ENCODE data around the gene PNP. TPM values are rescaled to one million over a fixed set of nuclear protein-coding genes. Genes with fewer than 3 reads are reported as not detected.
"Not testable (repeated sequence)": the region's sequence is repeated elsewhere in the genome, so short reads cannot be mapped to it uniquely, and the experiment has no call there.

The PNP gene
- total and polyA plus RNA-seq, 4 donors, result 15.5 to 119 (median 37.0) TPM

DNA sequence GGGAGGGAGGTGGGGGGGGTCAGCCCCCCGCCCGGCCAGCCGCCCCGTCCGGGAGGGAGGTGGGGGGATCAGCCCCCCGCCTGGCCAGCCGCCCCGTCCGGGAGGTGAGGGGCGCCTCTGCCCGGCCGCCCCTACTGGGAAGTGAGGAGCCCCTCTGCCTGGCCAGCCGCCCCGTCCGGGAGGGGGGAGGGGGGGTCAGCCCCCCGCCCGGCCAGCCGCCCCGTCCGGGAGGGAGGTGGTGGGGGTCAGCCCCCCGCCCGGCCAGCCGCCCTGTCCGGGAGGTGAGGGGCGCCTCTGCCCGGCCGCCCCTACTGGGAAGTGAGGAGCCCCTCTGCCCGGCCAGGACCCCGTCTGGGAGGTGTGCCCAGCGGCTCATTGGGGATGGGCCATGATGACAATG lies 37.5 kb downstream of the PNP start:
- not testable (repeated sequence) for H3K4me3 ChIP-seq; H3K36me3 ChIP-seq (ENCODE audit: control insufficient read depth in 4 of 4, insufficient read depth in 4 of 4, low read length in 4 of 4); H3K9me3 ChIP-seq (ENCODE audit: control insufficient read depth in 4 of 4, insufficient read depth in 3 of 4, low read length in 3 of 4); H3K9ac ChIP-seq (ENCODE audit: insufficient read depth in 1 of 2, low read length in 2 of 2); H3K4me1 ChIP-seq (ENCODE audit: control insufficient read depth in 5 of 5, insufficient read depth in 5 of 5, low read length in 5 of 5); DNase-seq; ATAC-seq (ENCODE audit: insufficient read depth, low FRiP score); H3K27me3 ChIP-seq (ENCODE audit: control insufficient read depth in 3 of 3, insufficient read depth in 3 of 3, low read length in 2 of 3); H3K27ac ChIP-seq (ENCODE audit: low read depth in 1 of 2, low read length in 1 of 2)
- no CpG with 5 or more reads among the region's 30 CpGs for WGBS, 2 donors

DNA sequence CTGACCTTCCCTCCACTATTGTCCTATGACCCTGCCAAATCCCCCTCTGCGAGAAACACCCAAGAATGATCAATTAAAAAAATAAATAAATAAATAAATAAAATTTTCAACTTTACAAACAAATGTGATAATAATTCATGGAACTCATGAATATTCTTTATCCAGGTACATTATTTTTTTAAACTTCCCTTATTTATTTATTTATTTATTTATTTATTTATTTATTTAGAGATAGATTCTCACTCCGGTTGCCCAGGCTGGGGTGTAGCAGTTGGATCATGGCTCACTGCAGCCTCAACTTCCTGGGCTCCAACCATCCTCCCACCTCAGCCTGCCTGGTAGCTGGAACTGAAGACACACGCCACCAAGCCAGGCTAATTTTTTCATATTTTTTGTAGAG lies 38.3 kb downstream of the PNP start:
- H3K9me3 ChIP-seq (ENCODE audit: control insufficient read depth in 4 of 4, insufficient read depth in 3 of 4, low read length in 3 of 4); DNase-seq; H3K4me3 ChIP-seq; H3K36me3 ChIP-seq (ENCODE audit: control insufficient read depth in 4 of 4, insufficient read depth in 4 of 4, low read length in 4 of 4); ATAC-seq (ENCODE audit: insufficient read depth, low FRiP score); H3K4me1 ChIP-seq (ENCODE audit: control insufficient read depth in 5 of 5, insufficient read depth in 5 of 5, low read length in 5 of 5); H3K9ac ChIP-seq (ENCODE audit: insufficient read depth in 1 of 2, low read length in 2 of 2); H3K27me3 ChIP-seq (ENCODE audit: control insufficient read depth in 3 of 3, insufficient read depth in 3 of 3, low read length in 2 of 3); H3K27ac ChIP-seq (ENCODE audit: low read depth in 1 of 2, low read length in 1 of 2): not testable (repeated sequence)
- 88 to 92% methylated on average over 2 to 3 of the region's 3 CpGs for WGBS, 2 donors

DNA sequence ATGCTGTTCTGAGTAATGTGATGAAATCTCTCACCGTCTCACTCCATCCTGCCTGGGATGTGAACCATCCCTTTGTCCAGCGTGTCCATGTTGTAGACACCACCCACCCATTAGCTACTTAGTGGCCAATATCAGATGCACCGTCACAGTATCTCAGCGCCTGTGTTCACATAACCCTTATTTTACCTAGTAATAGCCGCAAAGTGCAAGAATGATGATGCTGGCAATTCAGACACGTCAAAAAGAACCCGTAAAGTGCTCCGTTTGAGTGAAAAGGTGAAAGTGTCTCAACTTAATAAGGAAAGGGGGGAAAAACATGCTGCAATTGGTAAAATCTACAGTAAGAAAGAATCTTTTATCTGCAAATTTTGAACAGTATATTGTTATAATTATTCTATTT lies 39.2 kb downstream of the PNP start:
- ATAC-seq (ENCODE audit: insufficient read depth, low FRiP score) (no peak), DNase-seq (no peak)
- Histone ChIP-seq H3K4me3 (no peak overlapping the region), H3K9ac (ENCODE audit: insufficient read depth in 1 of 2, low read length in 2 of 2) (no peak overlapping the region), H3K27ac (ENCODE audit: low read depth in 1 of 2, low read length in 1 of 2) (no peak overlapping the region), H3K27me3 (ENCODE audit: control insufficient read depth in 3 of 3, insufficient read depth in 3 of 3, low read length in 2 of 3) (no peaks in the 10 kb centered on the region), H3K9me3 (ENCODE audit: control insufficient read depth in 4 of 4, insufficient read depth in 3 of 4, low read length in 3 of 4) (no peaks in the 10 kb centered on the region), H3K4me1 (ENCODE audit: control insufficient read depth in 5 of 5, insufficient read depth in 5 of 5, low read length in 5 of 5) (peaks cover 0 to 2% (median 0%) of the 10 kb centered on the region in 5 donors), H3K36me3 (ENCODE audit: control insufficient read depth in 4 of 4, insufficient read depth in 4 of 4, low read length in 4 of 4) (no peaks in the 10 kb centered on the region)
- TF ChIP-seq, protein P1, sequence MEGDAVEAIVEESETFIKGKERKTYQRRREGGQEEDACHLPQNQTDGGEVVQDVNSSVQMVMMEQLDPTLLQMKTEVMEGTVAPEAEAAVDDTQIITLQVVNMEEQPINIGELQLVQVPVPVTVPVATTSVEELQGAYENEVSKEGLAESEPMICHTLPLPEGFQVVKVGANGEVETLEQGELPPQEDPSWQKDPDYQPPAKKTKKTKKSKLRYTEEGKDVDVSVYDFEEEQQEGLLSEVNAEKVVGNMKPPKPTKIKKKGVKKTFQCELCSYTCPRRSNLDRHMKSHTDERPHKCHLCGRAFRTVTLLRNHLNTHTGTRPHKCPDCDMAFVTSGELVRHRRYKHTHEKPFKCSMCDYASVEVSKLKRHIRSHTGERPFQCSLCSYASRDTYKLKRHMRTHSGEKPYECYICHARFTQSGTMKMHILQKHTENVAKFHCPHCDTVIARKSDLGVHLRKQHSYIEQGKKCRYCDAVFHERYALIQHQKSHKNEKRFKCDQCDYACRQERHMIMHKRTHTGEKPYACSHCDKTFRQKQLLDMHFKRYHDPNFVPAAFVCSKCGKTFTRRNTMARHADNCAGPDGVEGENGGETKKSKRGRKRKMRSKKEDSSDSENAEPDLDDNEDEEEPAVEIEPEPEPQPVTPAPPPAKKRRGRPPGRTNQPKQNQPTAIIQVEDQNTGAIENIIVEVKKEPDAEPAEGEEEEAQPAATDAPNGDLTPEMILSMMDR (IDR thresholded peaks at IDR 0.05; ENCODE audit: control extremely low read depth, extremely low read depth), result no peak
- WGBS, 2 donors, result 94 to 95% methylated on average over 8 of the region's 8 CpGs

DNA sequence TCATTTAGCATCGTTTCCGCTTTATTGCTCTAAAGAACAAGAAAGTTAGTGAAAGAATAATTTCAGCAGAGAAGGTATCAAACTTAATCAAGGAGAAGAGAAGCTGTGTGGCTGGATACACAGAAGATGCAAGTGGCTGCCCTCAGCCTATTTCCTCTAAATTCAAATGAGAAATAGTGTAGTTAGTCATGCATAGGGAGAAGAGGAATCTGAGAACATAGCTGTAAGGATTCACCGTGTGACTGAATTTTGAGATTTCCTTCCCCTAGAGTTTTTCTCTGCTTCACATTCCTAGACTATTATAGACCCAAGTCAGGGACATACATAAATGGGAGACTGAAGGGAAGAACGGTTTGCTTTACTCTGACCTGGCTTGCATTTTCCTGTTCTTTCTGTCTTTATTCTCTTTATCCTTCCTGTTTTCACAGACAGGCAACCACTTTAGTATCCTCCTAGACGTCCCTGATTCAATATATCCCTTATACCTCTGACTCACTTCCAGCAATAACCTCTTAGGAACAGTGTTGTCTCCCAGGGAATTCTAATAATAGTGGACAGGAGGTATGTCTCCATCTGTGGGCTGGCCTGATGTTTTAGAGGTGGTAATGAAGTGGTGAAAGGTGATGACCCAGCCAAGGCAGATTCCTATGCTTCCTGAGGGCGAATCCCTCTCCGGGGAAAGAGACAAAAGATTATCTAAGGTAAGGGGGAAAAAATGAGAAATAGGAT lies 43.1 kb downstream of the PNP start:
- H3K9ac ChIP-seq (ENCODE audit: insufficient read depth in 1 of 2, low read length in 2 of 2), result no peak overlapping the region
- H3K27me3 ChIP-seq (ENCODE audit: control insufficient read depth in 3 of 3, insufficient read depth in 3 of 3, low read length in 2 of 3), result no peaks in the 10 kb centered on the region
- ATAC-seq (ENCODE audit: insufficient read depth, low FRiP score) (no peak), DNase-seq (no peak)
- H3K9me3 ChIP-seq (ENCODE audit: control insufficient read depth in 4 of 4, insufficient read depth in 3 of 4, low read length in 3 of 4), result no peaks in the 10 kb centered on the region
- 59 to 63% methylated on average over 7 of the region's 7 CpGs for WGBS, 2 donors
- no peaks in the 10 kb centered on the region for H3K4me1 ChIP-seq (ENCODE audit: control insufficient read depth in 5 of 5, insufficient read depth in 5 of 5, low read length in 5 of 5)
- no peaks in the 10 kb centered on the region for H3K36me3 ChIP-seq (ENCODE audit: control insufficient read depth in 4 of 4, insufficient read depth in 4 of 4, low read length in 4 of 4)
- TF ChIP-seq, protein P1 (IDR thresholded peaks at IDR 0.05; ENCODE audit: control extremely low read depth, extremely low read depth), result no peak
- H3K4me3 ChIP-seq, result no peak overlapping the region
- H3K27ac ChIP-seq (ENCODE audit: low read depth in 1 of 2, low read length in 1 of 2), result no peak overlapping the region
